Smooth muscle cell (in vitro differentiated cells): ENCODE measurements around the gene FIGN. TPM values are rescaled to one million over a fixed set of nuclear protein-coding genes. Genes with fewer than 3 reads are reported as not detected.

Experiments used
- DNase-seq: peaks from one replicate; lab custom pipeline; 2025; ENCODE audit not compliant: unreplicated experiment; lab: John Stamatoyannopoulos, UW
- H2AFZ ChIP-seq: fragments of 200-600 bp; sonication (generic); 2 replicates; pipeline ENCODE4 v1.6.0; 2016; ENCODE audit warnings: antibody characterized with exemption, low read depth, mild to moderate bottlenecking
- H3F3A ChIP-seq: fragments of 200-600 bp; sonication (generic); 2 replicates; pipeline ENCODE4 v1.6.0; 2017; ENCODE audit warnings: antibody characterized with exemption, low read depth
- H3K27ac ChIP-seq: fragments of 200-600 bp; sonication (generic); 2 replicates; pipeline ENCODE4 v1.5.1; 2016; ENCODE audit warnings: low read depth, mild to moderate bottlenecking
- H3K27me3 ChIP-seq: fragments of 200-600 bp; sonication (generic); 2 replicates; pipeline ENCODE4 v1.6.1; 2016; ENCODE audit warnings: low read depth, mild to moderate bottlenecking
- H3K36me3 ChIP-seq: fragments of 200-600 bp; sonication (generic); 2 replicates; pipeline ENCODE4 v1.5.1; 2016; ENCODE audit warnings: low read depth
- H3K4me1 ChIP-seq: fragments of 200-600 bp; sonication (generic); 2 replicates; pipeline ENCODE4 v1.5.1; 2016; ENCODE audit warnings: low read depth
- H3K4me2 ChIP-seq: fragments of 200-600 bp; sonication (generic); 2 replicates; pipeline ENCODE4 v1.6.0; 2016; ENCODE audit warnings: mild to moderate bottlenecking
- H3K4me3 ChIP-seq: fragments of 200-600 bp; sonication (generic); 2 replicates; pipeline ENCODE4 v1.5.1; 2016; ENCODE audit warnings: mild to moderate bottlenecking
- H3K79me2 ChIP-seq: fragments of 200-600 bp; sonication (generic); 2 replicates; pipeline ENCODE4 v1.6.0; 2016; ENCODE audit warnings: low read depth, mild to moderate bottlenecking
- H3K9ac ChIP-seq: fragments of 200-600 bp; sonication (generic); 2 replicates; pipeline ENCODE4 v1.6.0; 2016; ENCODE audit warnings: low read depth
- H3K9me3 ChIP-seq: fragments of 200-600 bp; sonication (generic); replicated peaks from 2 replicates; pipeline ENCODE4 v1.5.1; 2016; ENCODE audit warnings: low read depth
- H4K20me1 ChIP-seq: fragments of 200-600 bp; sonication (generic); 2 replicates; pipeline ENCODE4 v1.6.0; 2016; ENCODE audit warnings: low read depth
- WGBS: methylation state at CpG from one replicate; pipeline ENCODE4 v1.1.7; 2016; ENCODE audit warnings: low lambda C conversion rate; 5-methylcytosine and 5-hydroxymethylcytosine counted together
- polyA plus RNA-seq: library from polyadenylated mRNA; unstranded; fragments of >200 nt; fragmentation: Nextera tagmentation; extraction: Ambion mirVana; gene quantifications from 2 replicates; pipeline ENCODE4 v1.2.1, GENCODE V29; 2016
- total RNA-seq: library from RNA; depleted of rRNA; stranded (reverse); fragments of >200 nt; gene quantifications from 2 replicates; pipeline ENCODE4 v1.2.3, GENCODE V29; 2014
- TF ChIP-seq, protein P1 (sequence below): fragments of 200-600 bp; sonication (generic); IDR thresholded peaks from 2 replicates; pipeline ENCODE4 v1.5.1; 2017; ENCODE audit warnings: borderline replicate concordance, mild to moderate bottlenecking, antibody characterized with exemption; ENCODE audit not compliant: insufficient read depth, poor library complexity, severe bottlenecking

The FIGN gene
- total and polyA plus RNA-seq, 2 experiments from 2014 or later = 0.71 to 4.8 TPM

DNA sequence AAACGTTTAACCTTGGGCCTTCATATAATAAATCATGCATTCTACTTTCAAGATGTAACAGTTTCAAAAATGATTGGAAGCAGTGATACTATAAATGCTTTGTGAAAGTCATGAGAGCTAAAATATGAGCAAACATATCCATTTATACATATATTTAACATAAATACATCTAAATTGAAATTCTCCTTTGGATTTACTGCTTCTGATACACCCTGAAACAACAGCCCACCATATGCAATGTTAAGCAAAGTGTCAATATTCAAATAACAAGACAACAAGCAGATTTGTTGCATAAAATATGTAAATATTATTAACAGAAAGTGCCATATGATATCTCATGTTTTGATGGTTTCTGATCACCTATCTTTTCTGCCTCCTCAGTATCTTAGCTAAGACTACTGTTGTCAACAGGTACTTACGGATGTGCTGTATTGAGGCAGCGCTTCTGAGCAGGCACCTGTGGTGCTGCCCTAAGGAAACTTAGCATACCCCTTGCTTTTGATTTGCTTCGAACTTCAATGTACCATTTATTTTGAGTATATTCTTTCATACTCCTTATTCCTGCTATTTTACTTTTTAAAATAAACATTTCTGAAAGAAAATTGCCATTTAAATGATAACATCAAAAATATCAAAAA lies 6.1 kb downstream of the FIGN start:
- H3K27me3 ChIP-seq = no peaks in the 10 kb centered on the region
- DNase-seq = no peak
- no peak overlapping the region for H3K27ac ChIP-seq
- H3K4me2 ChIP-seq = no peak overlapping the region
- TF ChIP-seq, protein P1, sequence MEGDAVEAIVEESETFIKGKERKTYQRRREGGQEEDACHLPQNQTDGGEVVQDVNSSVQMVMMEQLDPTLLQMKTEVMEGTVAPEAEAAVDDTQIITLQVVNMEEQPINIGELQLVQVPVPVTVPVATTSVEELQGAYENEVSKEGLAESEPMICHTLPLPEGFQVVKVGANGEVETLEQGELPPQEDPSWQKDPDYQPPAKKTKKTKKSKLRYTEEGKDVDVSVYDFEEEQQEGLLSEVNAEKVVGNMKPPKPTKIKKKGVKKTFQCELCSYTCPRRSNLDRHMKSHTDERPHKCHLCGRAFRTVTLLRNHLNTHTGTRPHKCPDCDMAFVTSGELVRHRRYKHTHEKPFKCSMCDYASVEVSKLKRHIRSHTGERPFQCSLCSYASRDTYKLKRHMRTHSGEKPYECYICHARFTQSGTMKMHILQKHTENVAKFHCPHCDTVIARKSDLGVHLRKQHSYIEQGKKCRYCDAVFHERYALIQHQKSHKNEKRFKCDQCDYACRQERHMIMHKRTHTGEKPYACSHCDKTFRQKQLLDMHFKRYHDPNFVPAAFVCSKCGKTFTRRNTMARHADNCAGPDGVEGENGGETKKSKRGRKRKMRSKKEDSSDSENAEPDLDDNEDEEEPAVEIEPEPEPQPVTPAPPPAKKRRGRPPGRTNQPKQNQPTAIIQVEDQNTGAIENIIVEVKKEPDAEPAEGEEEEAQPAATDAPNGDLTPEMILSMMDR = no peak
- no peak overlapping the region for H3K4me3 ChIP-seq
- H2AFZ ChIP-seq = no peak overlapping the region
- no peaks in the 10 kb centered on the region for H3K9me3 ChIP-seq
- no peaks in the 10 kb centered on the region for H3K36me3 ChIP-seq
- no peak overlapping the region for H3K9ac ChIP-seq
- peaks cover 29% of the 10 kb centered on the region for H3K79me2 ChIP-seq
- 94% methylated on average over 4 of the region's 4 CpGs for WGBS
- no peaks in the 10 kb centered on the region for H3F3A ChIP-seq
- H4K20me1 ChIP-seq = no peaks in the 10 kb centered on the region
- H3K4me1 ChIP-seq = peaks cover 37% of the 10 kb centered on the region

DNA sequence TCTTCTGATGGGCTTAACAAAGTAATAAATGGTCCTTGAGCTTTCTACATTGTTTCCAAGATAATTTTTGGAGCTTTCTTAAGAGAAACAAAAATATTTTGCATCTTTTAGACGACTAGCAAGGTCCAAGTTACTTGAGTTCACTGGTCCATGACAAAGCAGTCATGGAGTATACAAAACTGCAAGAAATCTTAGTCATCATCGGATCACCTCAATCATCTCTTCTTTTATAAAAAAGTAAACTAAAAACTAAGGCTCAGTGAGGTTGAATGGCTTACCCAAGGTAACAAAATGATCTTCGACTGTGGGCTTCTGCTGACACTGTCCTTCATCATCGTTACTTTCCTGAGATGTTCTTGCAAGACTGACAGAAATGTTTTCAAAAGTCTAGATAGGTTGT lies 11.9 kb downstream of the FIGN start:
- H3K4me2 ChIP-seq = no peak overlapping the region
- H2AFZ ChIP-seq = no peak overlapping the region
- H3K27ac ChIP-seq = no peak overlapping the region
- no peak for DNase-seq
- H3K9ac ChIP-seq = no peak overlapping the region
- H3K79me2 ChIP-seq = peaks cover 15% of the 10 kb centered on the region
- H3F3A ChIP-seq = no peaks in the 10 kb centered on the region
- H3K36me3 ChIP-seq = no peaks in the 10 kb centered on the region
- TF ChIP-seq, protein P1 = no peak
- H4K20me1 ChIP-seq = no peaks in the 10 kb centered on the region
- no peaks in the 10 kb centered on the region for H3K9me3 ChIP-seq
- 96% methylated on average over 4 of the region's 4 CpGs for WGBS
- peaks cover 9% of the 10 kb centered on the region for H3K4me1 ChIP-seq
- H3K27me3 ChIP-seq = no peaks in the 10 kb centered on the region
- no peak overlapping the region for H3K4me3 ChIP-seq

DNA sequence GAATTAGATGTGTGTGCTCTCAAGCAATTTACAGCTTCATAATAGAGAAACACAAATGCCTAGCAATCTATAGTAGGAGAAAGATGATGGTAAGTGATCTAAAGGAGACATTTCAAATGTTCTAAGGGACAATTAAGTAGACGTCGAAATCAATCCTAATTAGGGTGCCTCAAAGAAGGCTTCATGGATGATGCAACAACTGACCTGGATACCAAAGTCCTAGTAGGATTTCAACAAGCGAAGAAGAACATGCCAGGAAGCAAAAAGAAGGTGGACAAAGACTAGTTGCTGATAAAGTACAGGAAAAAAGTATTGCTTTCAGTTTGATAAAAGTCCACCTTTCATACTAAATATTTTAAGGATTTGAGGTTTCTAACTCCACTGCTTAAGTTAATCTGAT lies 12.5 kb downstream of the FIGN start:
- 91% methylated on average over 3 of the region's 3 CpGs for WGBS

DNA sequence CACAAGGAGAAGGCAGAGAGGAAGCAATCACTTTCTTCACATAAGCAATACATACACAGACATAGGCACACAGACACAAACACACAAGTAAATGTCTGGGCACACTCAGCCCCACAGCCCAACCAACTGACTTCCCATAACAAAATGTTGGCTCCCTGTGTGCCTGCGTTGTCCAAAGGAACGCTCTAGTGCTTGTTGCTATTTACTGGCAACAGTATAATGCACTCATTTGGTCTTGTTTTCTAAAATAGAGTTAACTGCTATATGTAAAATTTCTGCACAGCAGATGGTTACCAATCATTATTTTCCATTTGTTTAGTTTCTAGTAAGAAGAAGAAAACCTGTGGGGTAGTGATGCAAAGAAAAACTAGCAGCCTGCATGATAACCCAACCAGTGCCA lies 16.5 kb downstream of the FIGN start:
- Histone ChIP-seq H3K9me3 (no peaks in the 10 kb centered on the region), H3K36me3 (no peaks in the 10 kb centered on the region), H3K27me3 (no peaks in the 10 kb centered on the region), H3K9ac (no peak overlapping the region), H2AFZ (no peak overlapping the region), H3F3A (no peaks in the 10 kb centered on the region), H3K4me3 (no peak overlapping the region), H3K4me2 (no peak overlapping the region), H4K20me1 (no peaks in the 10 kb centered on the region), H3K79me2 (no peaks in the 10 kb centered on the region), H3K4me1 (peaks cover 37% of the 10 kb centered on the region), H3K27ac (no peak overlapping the region)
- WGBS = 100% methylated on average over 2 of the region's 2 CpGs
- TF ChIP-seq, protein P1 = no peak
- no peak for DNase-seq

More for the DNA sequence above, 12.5 kb downstream of the FIGN start:
- no peaks in the 10 kb centered on the region for H3K9me3 ChIP-seq
- no peaks in the 10 kb centered on the region for H3K36me3 ChIP-seq
- no peak overlapping the region for H3K4me2 ChIP-seq
- peaks cover 15% of the 10 kb centered on the region for H3K79me2 ChIP-seq
- no peak overlapping the region for H3K9ac ChIP-seq
- no peaks in the 10 kb centered on the region for H3K27me3 ChIP-seq
- no peak overlapping the region for H3K27ac ChIP-seq
- no peak overlapping the region for H3K4me3 ChIP-seq
- TF ChIP-seq, protein P1 = no peak
- no peaks in the 10 kb centered on the region for H4K20me1 ChIP-seq
- no peak for DNase-seq
- no peaks in the 10 kb centered on the region for H3F3A ChIP-seq
- H2AFZ ChIP-seq = no peak overlapping the region
- peaks cover 12% of the 10 kb centered on the region for H3K4me1 ChIP-seq
